SK-N-SH treated with all-trans-retinoic acid at 6 μM for 48 hours (cell line): ENCODE measurements around the gene MITF.

Source experiments
- ESRRG ChIP-seq: fragments of 250-450 bp; sonication (Bioruptor Pico); IDR thresholded peaks from 2 replicates; pipeline ENCODE4 v1.6.1; 2021; ENCODE audit warnings: mild to moderate bottlenecking
- ISL1 ChIP-seq: fragments of 250-450 bp; sonication (Bioruptor Pico); IDR thresholded peaks from 2 replicates; pipeline ENCODE4 v2.1.2; 2022; ENCODE audit warnings: mild to moderate bottlenecking, moderate library complexity
- PATZ1 ChIP-seq: fragments of 250-450 bp; sonication (Bioruptor Pico); IDR thresholded peaks from 2 replicates; pipeline ENCODE4 v1.8.0; 2020; ENCODE audit warnings: mild to moderate bottlenecking, moderate library complexity, borderline replicate concordance
- RARB ChIP-seq: fragments of 250-450 bp; sonication (Bioruptor Pico); IDR thresholded peaks from 2 replicates; pipeline ENCODE4 v1.8.0; 2021; ENCODE audit warnings: mild to moderate bottlenecking, moderate library complexity
- TCF4 ChIP-seq: fragments of 250-450 bp; sonication (Bioruptor Pico); IDR thresholded peaks from 2 replicates; pipeline ENCODE4 v1.8.0; 2021; ENCODE audit warnings: mild to moderate bottlenecking, moderate library complexity, borderline replicate concordance

- TF ChIP-seq ESRRG (CRISPR knock-in tag) (no peak), TCF4 (no peak), RARB (CRISPR knock-in tag) (no peak), PATZ1 (CRISPR knock-in tag) (no peak), ISL1 (CRISPR knock-in tag) (no peak)
Measured at GRCh38 chr3:69967156-69967555, 227.9 kb downstream of the MITF start.
